ENCODE data around the gene GTSF1L.

GTSF1L gene

DNA sequence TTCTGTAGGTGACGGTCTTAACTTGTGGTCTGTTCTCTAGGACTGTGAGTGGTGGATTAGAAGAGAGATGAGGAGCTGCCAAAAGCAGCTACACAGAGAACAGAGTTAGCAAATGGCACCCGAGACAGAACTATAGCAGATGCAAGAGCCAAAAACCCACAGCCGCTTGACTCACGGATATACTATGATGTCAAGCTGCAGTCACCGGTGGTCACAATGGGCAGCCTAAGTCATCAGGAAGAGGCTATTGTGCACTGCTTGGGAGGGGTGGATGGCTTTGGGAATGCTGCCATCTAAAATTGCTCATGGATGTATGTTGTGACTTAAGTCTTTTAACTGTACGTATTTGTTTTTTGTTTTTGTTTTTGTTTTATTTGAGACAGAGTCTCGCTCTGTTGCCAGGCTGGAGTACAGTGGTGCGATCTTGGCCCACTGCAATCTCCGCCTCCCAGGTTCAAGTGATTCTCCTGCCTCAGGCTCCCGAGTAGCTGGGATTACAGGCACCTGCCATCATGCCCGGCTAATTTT is at the start of gene GTSF1L:
Gene GTSF1L (minus strand): TSS at position 192 of the 528 bp plus-strand sequence. CDS start 308 bp downstream, outside the sequence.
- no peak for ATAC-seq
- TF ChIP-seq TSHZ2 (CRISPR knock-in tag; IDR thresholded peaks at IDR 0.05) (no peak), PATZ1 (CRISPR knock-in tag; IDR thresholded peaks at IDR 0.05; ENCODE audit: borderline replicate concordance) (no peak)

DNA sequence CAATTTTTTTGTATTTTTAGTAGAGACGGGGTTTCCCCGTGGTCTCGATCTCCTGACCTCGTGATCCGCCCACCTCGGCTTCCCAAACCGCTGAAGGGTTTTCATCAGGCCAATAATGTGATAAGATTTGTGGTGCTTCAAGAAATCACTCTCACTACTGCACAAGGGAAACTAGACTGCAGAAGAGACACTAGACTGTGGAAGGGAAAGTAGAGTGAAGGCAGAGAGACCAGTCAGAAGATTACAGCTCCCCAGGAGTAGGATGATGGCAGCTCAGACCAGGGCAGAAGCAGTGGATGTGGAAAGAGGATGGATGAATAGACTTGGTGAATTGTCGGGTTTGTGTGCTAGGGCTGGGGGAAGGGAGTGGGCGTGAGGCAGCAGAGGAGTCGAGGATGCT is 48.0 kb upstream of the GTSF1L start:
- no peak for ATAC-seq
- TF ChIP-seq TSHZ2 (CRISPR knock-in tag; IDR thresholded peaks at IDR 0.05): no peak

DNA sequence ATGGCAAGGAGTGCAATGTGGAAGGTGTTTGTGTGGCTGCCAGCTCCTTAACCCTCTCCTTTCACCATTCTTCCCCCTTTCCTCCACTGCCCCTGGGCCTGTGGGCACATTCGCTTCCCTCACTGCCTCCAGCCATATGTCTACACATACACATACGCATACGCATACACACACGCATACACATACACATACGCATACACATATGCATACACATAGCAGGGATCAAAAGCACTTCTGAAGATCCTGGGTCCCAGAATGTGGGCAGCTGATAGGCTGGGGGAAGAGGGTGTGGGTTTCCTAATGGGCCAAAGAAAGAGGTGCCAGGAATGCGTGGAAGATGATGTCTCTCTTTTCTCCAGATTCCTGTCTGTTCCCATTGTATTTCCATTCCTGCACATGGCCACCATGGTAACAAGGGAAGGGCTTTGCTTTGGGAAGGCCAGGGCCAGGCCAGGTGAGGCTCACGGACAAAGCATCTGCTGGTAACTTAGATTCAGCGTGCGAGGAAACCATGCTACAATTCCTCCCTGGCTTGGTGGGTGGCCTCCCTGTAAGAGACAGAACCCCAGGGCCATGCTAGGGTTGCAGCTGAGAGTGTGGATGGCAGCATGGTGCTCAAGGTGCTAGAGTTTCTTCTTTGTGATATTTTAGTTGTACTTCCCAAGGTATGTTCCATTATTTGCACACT is 44.8 kb upstream of the GTSF1L start:
- TF ChIP-seq ZFP30 (CRISPR knock-in tag; IDR thresholded peaks at IDR 0.05): no peak
- no peak for TF ChIP-seq TCF4 (CRISPR knock-in tag; IDR thresholded peaks at IDR 0.05; ENCODE audit: borderline replicate concordance)
- no peak for TF ChIP-seq CSDC2 (CRISPR knock-in tag; IDR thresholded peaks at IDR 0.05)
- no peak for TF ChIP-seq TOX (CRISPR knock-in tag; IDR thresholded peaks at IDR 0.05; ENCODE audit: borderline replicate concordance)
- TF ChIP-seq PATZ1 (CRISPR knock-in tag; IDR thresholded peaks at IDR 0.05; ENCODE audit: borderline replicate concordance): no peak
- TF ChIP-seq ARNTL (CRISPR knock-in tag; IDR thresholded peaks at IDR 0.05; ENCODE audit: borderline replicate concordance, low read depth): no peak
- TF ChIP-seq PPARA (CRISPR knock-in tag; IDR thresholded peaks at IDR 0.05; ENCODE audit: borderline replicate concordance): no peak
- no peak for TF ChIP-seq ZFP3 (CRISPR knock-in tag; IDR thresholded peaks at IDR 0.05)
- no peak for TF ChIP-seq ZNF565 (CRISPR knock-in tag; conservative IDR thresholded peaks at IDR 0.05; ENCODE audit: low read depth)
- TF ChIP-seq ESRRG (CRISPR knock-in tag; IDR thresholded peaks at IDR 0.05): no peak
- TF ChIP-seq ZNF8 (CRISPR knock-in tag; IDR thresholded peaks at IDR 0.05): no peak
- ATAC-seq: no peak

DNA sequence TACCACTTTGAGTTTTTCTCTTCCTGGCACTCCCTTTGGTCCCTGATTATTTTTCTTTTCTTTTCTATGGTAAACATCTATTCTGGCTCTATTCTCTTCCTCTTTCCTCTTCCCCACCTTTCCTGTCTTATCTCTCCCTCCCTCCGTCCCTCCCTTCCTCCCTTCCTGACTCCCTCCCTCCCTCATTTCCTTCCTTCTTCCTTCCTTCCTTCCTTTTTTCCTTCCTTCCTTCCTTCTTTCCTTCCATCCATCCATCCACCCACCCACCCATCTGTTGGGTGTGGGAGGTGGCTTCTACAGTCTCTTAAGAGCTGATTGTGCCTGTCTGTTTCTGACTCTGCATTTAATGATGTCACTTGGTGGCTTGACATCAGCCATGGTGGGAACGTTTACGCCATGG is 43.5 kb upstream of the GTSF1L start:
- TF ChIP-seq, protein P1, sequence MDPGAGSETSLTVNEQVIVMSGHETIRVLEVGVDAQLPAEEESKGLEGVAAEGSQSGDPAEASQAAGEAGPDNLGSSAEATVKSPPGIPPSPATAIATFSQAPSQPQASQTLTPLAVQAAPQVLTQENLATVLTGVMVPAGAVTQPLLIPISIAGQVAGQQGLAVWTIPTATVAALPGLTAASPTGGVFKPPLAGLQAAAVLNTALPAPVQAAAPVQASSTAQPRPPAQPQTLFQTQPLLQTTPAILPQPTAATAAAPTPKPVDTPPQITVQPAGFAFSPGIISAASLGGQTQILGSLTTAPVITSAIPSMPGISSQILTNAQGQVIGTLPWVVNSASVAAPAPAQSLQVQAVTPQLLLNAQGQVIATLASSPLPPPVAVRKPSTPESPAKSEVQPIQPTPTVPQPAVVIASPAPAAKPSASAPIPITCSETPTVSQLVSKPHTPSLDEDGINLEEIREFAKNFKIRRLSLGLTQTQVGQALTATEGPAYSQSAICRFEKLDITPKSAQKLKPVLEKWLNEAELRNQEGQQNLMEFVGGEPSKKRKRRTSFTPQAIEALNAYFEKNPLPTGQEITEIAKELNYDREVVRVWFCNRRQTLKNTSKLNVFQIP (CRISPR knock-in tag; IDR thresholded peaks at IDR 0.05; ENCODE audit: borderline replicate concordance, low read depth): no peak
- TF ChIP-seq, protein P2, sequence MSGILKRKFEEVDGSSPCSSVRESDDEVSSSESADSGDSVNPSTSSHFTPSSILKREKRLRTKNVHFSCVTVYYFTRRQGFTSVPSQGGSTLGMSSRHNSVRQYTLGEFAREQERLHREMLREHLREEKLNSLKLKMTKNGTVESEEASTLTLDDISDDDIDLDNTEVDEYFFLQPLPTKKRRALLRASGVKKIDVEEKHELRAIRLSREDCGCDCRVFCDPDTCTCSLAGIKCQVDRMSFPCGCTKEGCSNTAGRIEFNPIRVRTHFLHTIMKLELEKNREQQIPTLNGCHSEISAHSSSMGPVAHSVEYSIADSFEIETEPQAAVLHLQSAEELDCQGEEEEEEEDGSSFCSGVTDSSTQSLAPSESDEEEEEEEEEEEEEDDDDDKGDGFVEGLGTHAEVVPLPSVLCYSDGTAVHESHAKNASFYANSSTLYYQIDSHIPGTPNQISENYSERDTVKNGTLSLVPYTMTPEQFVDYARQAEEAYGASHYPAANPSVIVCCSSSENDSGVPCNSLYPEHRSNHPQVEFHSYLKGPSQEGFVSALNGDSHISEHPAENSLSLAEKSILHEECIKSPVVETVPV (CRISPR knock-in tag; IDR thresholded peaks at IDR 0.05): no peak
- TF ChIP-seq ZNF70 (CRISPR knock-in tag; IDR thresholded peaks at IDR 0.05): no peak
- no peak for TF ChIP-seq ZFP3 (CRISPR knock-in tag; IDR thresholded peaks at IDR 0.05)
- ATAC-seq: no peak
